ENCODE results near the gene RDH12. TPM values are rescaled to one million over a fixed set of nuclear protein-coding genes. Genes with fewer than 3 reads are reported as not detected.
"Not testable (repeated sequence)": the region's sequence is repeated elsewhere in the genome, so short reads cannot be mapped to it uniquely, and the experiment has no call there.

The RDH12 gene
- polyA plus RNA-seq, 2 donors, result 8.0 to 31.2 TPM

- H3K4me3 ChIP-seq (ENCODE audit: low read depth in 1 of 2, low read length in 2 of 2); H3K27me3 ChIP-seq (ENCODE audit: control insufficient read depth in 1 of 2, insufficient read depth in 2 of 2, low read length in 2 of 2); H3K27ac ChIP-seq (ENCODE audit: low read depth in 2 of 2, low read length in 1 of 2); H3K36me3 ChIP-seq (ENCODE audit: control insufficient read depth in 2 of 2, insufficient read depth in 2 of 2, low read length in 1 of 2); H3K4me1 ChIP-seq (ENCODE audit: control insufficient read depth in 2 of 2, insufficient read depth in 2 of 2, low read length in 1 of 2); H3K9me3 ChIP-seq (ENCODE audit: control insufficient read depth in 2 of 2, insufficient read depth in 1 of 2, low read depth in 1 of 2, low read length in 1 of 2): not testable (repeated sequence)
- WGBS, 2 donors, result 88 to 90% methylated on average over 3 of the region's 3 CpGs
Measured at GRCh38 chr14:67719385-67719784, 17.7 kb downstream of the RDH12 start.

DNA sequence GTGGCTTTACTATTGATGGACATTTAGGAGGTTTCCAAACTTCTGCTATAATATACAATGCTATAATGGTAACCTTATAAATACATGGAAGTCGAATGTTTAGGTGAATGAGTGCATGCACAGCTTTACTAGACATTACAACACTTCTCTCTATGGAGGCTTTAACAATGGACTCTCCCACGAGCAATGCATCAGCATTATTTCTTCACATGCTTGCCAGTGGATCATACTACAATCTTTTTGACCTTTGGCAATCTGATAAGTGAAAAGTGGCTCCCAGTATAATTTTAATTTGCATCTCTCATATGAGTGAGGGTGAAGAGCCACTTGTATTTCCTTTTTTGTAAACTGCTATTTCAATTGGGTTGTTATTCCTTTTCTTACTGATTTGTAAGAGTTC lies 18.2 kb downstream of the RDH12 start:
- H3K36me3 ChIP-seq (ENCODE audit: control insufficient read depth in 2 of 2, insufficient read depth in 2 of 2, low read length in 1 of 2), result no peaks in the 10 kb centered on the region
- no peak overlapping the region for H3K4me3 ChIP-seq (ENCODE audit: low read depth in 1 of 2, low read length in 2 of 2)
- no peaks in the 10 kb centered on the region for H3K9me3 ChIP-seq (ENCODE audit: control insufficient read depth in 2 of 2, insufficient read depth in 1 of 2, low read depth in 1 of 2, low read length in 1 of 2)
- H3K27ac ChIP-seq (ENCODE audit: low read depth in 2 of 2, low read length in 1 of 2), result no peak overlapping the region
- WGBS, 2 donors, result 41 to 51% methylated on average over 2 of the region's 2 CpGs
- peaks cover 0 to 3% of the 10 kb centered on the region in 2 donors for H3K4me1 ChIP-seq (ENCODE audit: control insufficient read depth in 2 of 2, insufficient read depth in 2 of 2, low read length in 1 of 2)
- H3K27me3 ChIP-seq (ENCODE audit: control insufficient read depth in 1 of 2, insufficient read depth in 2 of 2, low read length in 2 of 2), result no peaks in the 10 kb centered on the region

GRCh38 chr14:67721875-67722274 lies 20.2 kb downstream of the RDH12 start:
- Histone ChIP-seq H3K27ac (ENCODE audit: low read depth in 2 of 2, low read length in 1 of 2) (no peak overlapping the region), H3K4me1 (ENCODE audit: control insufficient read depth in 2 of 2, insufficient read depth in 2 of 2, low read length in 1 of 2) (peaks cover 0 to 3% of the 10 kb centered on the region in 2 donors), H3K9me3 (ENCODE audit: control insufficient read depth in 2 of 2, insufficient read depth in 1 of 2, low read depth in 1 of 2, low read length in 1 of 2) (no peaks in the 10 kb centered on the region), H3K4me3 (ENCODE audit: low read depth in 1 of 2, low read length in 2 of 2) (no peak overlapping the region), H3K27me3 (ENCODE audit: control insufficient read depth in 1 of 2, insufficient read depth in 2 of 2, low read length in 2 of 2) (no peaks in the 10 kb centered on the region), H3K36me3 (ENCODE audit: control insufficient read depth in 2 of 2, insufficient read depth in 2 of 2, low read length in 1 of 2) (no peaks in the 10 kb centered on the region)
- WGBS, 2 donors, result 61 to 71% methylated on average over 5 of the region's 5 CpGs

- Histone ChIP-seq H3K27me3 (ENCODE audit: control insufficient read depth in 1 of 2, insufficient read depth in 2 of 2, low read length in 2 of 2) (no peaks in the 10 kb centered on the region), H3K4me3 (ENCODE audit: low read depth in 1 of 2, low read length in 2 of 2) (peak overlapping the region; percentile 15 to 45), H3K27ac (ENCODE audit: low read depth in 2 of 2, low read length in 1 of 2) (peak overlapping the region; percentile 5 to 66), H3K9me3 (ENCODE audit: control insufficient read depth in 2 of 2, insufficient read depth in 1 of 2, low read depth in 1 of 2, low read length in 1 of 2) (no peaks in the 10 kb centered on the region), H3K4me1 (ENCODE audit: control insufficient read depth in 2 of 2, insufficient read depth in 2 of 2, low read length in 1 of 2) (peaks cover 0 to 3% of the 10 kb centered on the region in 2 donors), H3K36me3 (ENCODE audit: control insufficient read depth in 2 of 2, insufficient read depth in 2 of 2, low read length in 1 of 2) (no peaks in the 10 kb centered on the region)
- 6 to 8% methylated on average over 3 of the region's 3 CpGs for WGBS, 2 donors
Measured at GRCh38 chr14:67722293-67722692, 20.6 kb downstream of the RDH12 start.

DNA sequence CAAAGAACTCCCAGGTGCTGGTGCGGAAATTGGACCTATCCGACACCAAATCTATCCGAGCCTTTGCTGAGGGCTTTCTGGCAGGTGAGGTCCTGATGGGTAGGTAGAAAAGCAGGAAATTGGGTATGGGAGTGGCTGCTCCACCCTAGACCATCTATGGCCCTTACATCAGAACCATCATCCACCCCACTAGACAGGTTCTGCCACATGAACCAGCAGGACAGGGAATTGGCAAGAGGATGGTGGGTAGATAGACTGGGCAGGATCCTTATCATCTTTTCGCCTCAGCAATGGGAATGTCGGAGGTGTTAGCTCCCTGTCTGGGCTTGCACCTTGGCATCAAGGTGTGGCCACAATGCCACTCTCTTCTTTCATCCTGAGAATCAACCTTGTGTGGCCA lies 23.5 kb downstream of the RDH12 start:
- WGBS, 2 donors, result 56 to 72% methylated on average over 5 of the region's 5 CpGs
- Histone ChIP-seq H3K27me3 (ENCODE audit: control insufficient read depth in 1 of 2, insufficient read depth in 2 of 2, low read length in 2 of 2) (no peaks in the 10 kb centered on the region), H3K9me3 (ENCODE audit: control insufficient read depth in 2 of 2, insufficient read depth in 1 of 2, low read depth in 1 of 2, low read length in 1 of 2) (no peaks in the 10 kb centered on the region), H3K27ac (ENCODE audit: low read depth in 2 of 2, low read length in 1 of 2) (peak overlapping the region; percentile 60 to 94), H3K36me3 (ENCODE audit: control insufficient read depth in 2 of 2, insufficient read depth in 2 of 2, low read length in 1 of 2) (no peaks in the 10 kb centered on the region), H3K4me3 (ENCODE audit: low read depth in 1 of 2, low read length in 2 of 2) (no peak overlapping the region), H3K4me1 (ENCODE audit: control insufficient read depth in 2 of 2, insufficient read depth in 2 of 2, low read length in 1 of 2) (peaks cover 0 to 6% of the 10 kb centered on the region in 2 donors)

DNA sequence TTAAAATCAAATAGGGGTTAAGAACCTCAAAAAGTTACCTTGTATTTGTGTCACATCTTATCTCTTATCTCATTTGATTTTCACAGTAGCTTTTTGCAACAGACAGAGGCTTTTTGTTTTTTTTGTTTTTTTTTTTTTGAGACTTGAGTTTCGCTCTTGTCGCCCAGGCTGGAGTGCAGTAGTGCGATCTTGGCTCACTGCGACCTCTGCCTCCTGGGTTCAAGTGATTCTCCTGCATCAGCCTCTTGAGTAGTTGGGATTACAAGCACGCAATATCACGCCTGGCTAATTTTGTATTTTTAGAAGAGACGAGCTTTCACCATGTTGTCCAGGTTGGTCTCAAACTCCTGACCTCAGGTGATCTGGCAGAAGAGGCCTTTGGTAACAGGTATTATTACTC lies 25.7 kb downstream of the RDH12 start:
- H3K4me1 ChIP-seq (ENCODE audit: control insufficient read depth in 2 of 2, insufficient read depth in 2 of 2, low read length in 1 of 2), result peaks cover 0 to 6% of the 10 kb centered on the region in 2 donors
- H3K36me3 ChIP-seq (ENCODE audit: control insufficient read depth in 2 of 2, insufficient read depth in 2 of 2, low read length in 1 of 2), result no peaks in the 10 kb centered on the region
- H3K27me3 ChIP-seq (ENCODE audit: control insufficient read depth in 1 of 2, insufficient read depth in 2 of 2, low read length in 2 of 2), result no peaks in the 10 kb centered on the region
- 95 to 96% methylated on average over 7 of the region's 7 CpGs for WGBS, 2 donors
- no peak overlapping the region for H3K4me3 ChIP-seq (ENCODE audit: low read depth in 1 of 2, low read length in 2 of 2)
- H3K9me3 ChIP-seq (ENCODE audit: control insufficient read depth in 2 of 2, insufficient read depth in 1 of 2, low read depth in 1 of 2, low read length in 1 of 2), result no peaks in the 10 kb centered on the region
- no peak overlapping the region for H3K27ac ChIP-seq (ENCODE audit: low read depth in 2 of 2, low read length in 1 of 2)

DNA sequence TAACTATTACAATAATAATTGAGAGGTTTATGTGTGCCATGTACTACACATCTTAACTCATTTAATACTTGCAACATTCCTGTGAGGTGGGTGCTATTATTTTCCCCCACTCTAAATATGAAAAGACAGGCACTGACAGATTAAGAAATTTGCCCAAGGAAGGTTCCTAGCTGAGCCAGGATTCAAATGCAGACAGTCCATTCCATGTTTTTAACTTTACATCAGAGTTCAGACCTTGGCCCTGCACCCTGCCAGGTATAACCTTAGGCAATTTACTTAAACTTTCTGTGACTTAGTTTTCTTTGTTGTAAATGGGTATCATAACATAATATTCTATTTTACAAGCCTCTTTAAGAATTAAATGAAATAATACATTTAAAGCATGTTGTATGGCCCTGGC lies 26.6 kb downstream of the RDH12 start:
- Histone ChIP-seq H3K36me3 (ENCODE audit: control insufficient read depth in 2 of 2, insufficient read depth in 2 of 2, low read length in 1 of 2) (no peaks in the 10 kb centered on the region), H3K27me3 (ENCODE audit: control insufficient read depth in 1 of 2, insufficient read depth in 2 of 2, low read length in 2 of 2) (no peaks in the 10 kb centered on the region), H3K27ac (ENCODE audit: low read depth in 2 of 2, low read length in 1 of 2) (peak overlapping the region in 1 of 2 donors; percentile 17), H3K4me3 (ENCODE audit: low read depth in 1 of 2, low read length in 2 of 2) (no peak overlapping the region), H3K4me1 (ENCODE audit: control insufficient read depth in 2 of 2, insufficient read depth in 2 of 2, low read length in 1 of 2) (peaks cover 0 to 6% of the 10 kb centered on the region in 2 donors), H3K9me3 (ENCODE audit: control insufficient read depth in 2 of 2, insufficient read depth in 1 of 2, low read depth in 1 of 2, low read length in 1 of 2) (no peaks in the 10 kb centered on the region)

GRCh38 chr14:67729072-67729885 lies 27.6 kb downstream of the RDH12 start:
- Histone ChIP-seq H3K36me3 (ENCODE audit: control insufficient read depth in 2 of 2, insufficient read depth in 2 of 2, low read length in 1 of 2) (no peaks in the 10 kb centered on the region), H3K4me3 (ENCODE audit: low read depth in 1 of 2, low read length in 2 of 2) (no peak overlapping the region), H3K4me1 (ENCODE audit: control insufficient read depth in 2 of 2, insufficient read depth in 2 of 2, low read length in 1 of 2) (peaks cover 0 to 5% of the 10 kb centered on the region in 2 donors), H3K27me3 (ENCODE audit: control insufficient read depth in 1 of 2, insufficient read depth in 2 of 2, low read length in 2 of 2) (no peaks in the 10 kb centered on the region), H3K27ac (ENCODE audit: low read depth in 2 of 2, low read length in 1 of 2) (peak overlapping the region; percentile 48 to 73), H3K9me3 (ENCODE audit: control insufficient read depth in 2 of 2, insufficient read depth in 1 of 2, low read depth in 1 of 2, low read length in 1 of 2) (no peaks in the 10 kb centered on the region)
- WGBS, 2 donors, result 36 to 43% methylated on average over 21 of the region's 21 CpGs

DNA sequence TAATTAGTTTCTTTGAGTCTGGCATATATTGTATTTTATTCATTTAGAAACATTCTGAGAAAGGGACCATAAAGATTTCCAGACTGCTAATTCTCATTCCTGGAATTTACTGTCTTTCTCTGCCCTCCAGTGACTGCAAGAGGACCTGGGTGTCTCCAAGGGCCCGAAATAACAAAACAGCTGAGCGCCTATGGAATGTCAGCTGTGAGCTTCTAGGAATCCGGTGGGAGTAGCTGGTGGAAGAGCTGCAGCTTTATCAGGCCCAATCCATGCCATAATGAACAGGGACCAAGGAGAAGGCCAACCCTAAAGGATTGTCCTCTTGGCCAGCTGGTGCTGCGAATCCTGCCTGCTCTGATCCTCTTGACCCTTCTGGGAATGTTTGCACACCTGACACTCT lies 31.9 kb downstream of the RDH12 start:
- Histone ChIP-seq H3K27me3 (ENCODE audit: control insufficient read depth in 1 of 2, insufficient read depth in 2 of 2, low read length in 2 of 2) (no peaks in the 10 kb centered on the region), H3K4me1 (ENCODE audit: control insufficient read depth in 2 of 2, insufficient read depth in 2 of 2, low read length in 1 of 2) (peaks cover 0 to 3% of the 10 kb centered on the region in 2 donors), H3K9me3 (ENCODE audit: control insufficient read depth in 2 of 2, insufficient read depth in 1 of 2, low read depth in 1 of 2, low read length in 1 of 2) (no peaks in the 10 kb centered on the region), H3K4me3 (ENCODE audit: low read depth in 1 of 2, low read length in 2 of 2) (no peak overlapping the region), H3K27ac (ENCODE audit: low read depth in 2 of 2, low read length in 1 of 2) (no peak overlapping the region), H3K36me3 (ENCODE audit: control insufficient read depth in 2 of 2, insufficient read depth in 2 of 2, low read length in 1 of 2) (no peaks in the 10 kb centered on the region)
- WGBS, 2 donors, result 87 to 91% methylated on average over 4 of the region's 4 CpGs

DNA sequence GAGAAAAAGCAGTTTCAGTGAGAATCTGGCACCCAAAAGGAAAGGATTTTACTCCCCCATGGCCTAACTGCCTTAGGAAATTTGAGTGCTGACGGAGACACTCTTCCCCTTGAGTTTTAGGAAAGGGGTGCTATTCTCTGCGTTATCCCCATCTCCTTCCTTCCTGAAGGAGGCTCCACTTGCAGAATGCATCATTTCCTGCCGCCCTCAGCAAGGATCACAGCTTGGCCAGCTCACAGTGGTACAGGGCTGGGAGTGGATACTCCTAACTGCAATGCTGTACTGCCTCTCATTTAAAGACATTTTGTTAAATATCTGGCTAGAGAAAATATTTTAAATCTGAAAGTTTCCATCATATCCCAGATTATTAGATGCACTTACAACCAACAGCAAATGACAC lies 33.0 kb downstream of the RDH12 start:
- H3K9me3 ChIP-seq (ENCODE audit: control insufficient read depth in 2 of 2, insufficient read depth in 1 of 2, low read depth in 1 of 2, low read length in 1 of 2), result no peaks in the 10 kb centered on the region
- no peaks in the 10 kb centered on the region for H3K36me3 ChIP-seq (ENCODE audit: control insufficient read depth in 2 of 2, insufficient read depth in 2 of 2, low read length in 1 of 2)
- no peak overlapping the region for H3K4me3 ChIP-seq (ENCODE audit: low read depth in 1 of 2, low read length in 2 of 2)
- H3K27me3 ChIP-seq (ENCODE audit: control insufficient read depth in 1 of 2, insufficient read depth in 2 of 2, low read length in 2 of 2), result no peaks in the 10 kb centered on the region
- no peak overlapping the region for H3K27ac ChIP-seq (ENCODE audit: low read depth in 2 of 2, low read length in 1 of 2)
- H3K4me1 ChIP-seq (ENCODE audit: control insufficient read depth in 2 of 2, insufficient read depth in 2 of 2, low read length in 1 of 2), result no peaks in the 10 kb centered on the region
- WGBS, 2 donors, result 75% methylated on average over 3 of the region's 3 CpGs
